ENCODE results near the gene FAM83C.

GRCh38 chr20:35290186-35290886, 1.9 kb downstream of the FAM83C start:
- no peak for TF ChIP-seq CTCF (IDR thresholded peaks at IDR 0.05)
- TF ChIP-seq POLR2A (IDR thresholded peaks at IDR 0.05; ENCODE audit: low read depth) = no peak
- TF ChIP-seq POLR2AphosphoS5 (IDR thresholded peaks at IDR 0.05) = no peak
